HEK293 (cell line): Measurements from ENCODE around the gene ATP1A3.
A peak's percentile ranks its signal among the peaks of the same experiment; 100 is the strongest.

Source experiments
- CTCF ChIA-PET: fragments of 350-600 bp; formaldehyde crosslinking; extraction: SDS; loops from one replicate; lab custom pipeline; 2021; ENCODE audit warnings: antibody characterized with exemption; lab: Yijun Ruan, JAX
- POLR2A ChIA-PET: fragments of 300-600 bp; formaldehyde crosslinking; extraction: SDS; loops from one replicate; lab custom pipeline; 2020; ENCODE audit warnings: antibody characterized with exemption, inconsistent platforms; lab: Yijun Ruan, JAX
- H3K27ac ChIP-seq: fragments of 200-500 bp; sonication (Bioruptor generic); 2 replicates; pipeline ENCODE4 v1.5.1; 2014; ENCODE audit warnings: low read depth, low read length, control low read depth, inconsistent platforms; ENCODE audit errors: extremely low read depth
- H3K36me3 ChIP-seq, 2 experiments: fragments of 200-500 bp in 1 of 2; sonication (Bioruptor generic) in 1 of 2; 1 replicate in 1 of 2; 2 replicates in 1 of 2; pipeline ENCODE4 v1.5.1; 2014 to 2017; ENCODE audit warnings: inconsistent platforms in 2 of 2, low read length in 2 of 2; ENCODE audit not compliant: control insufficient read depth in 2 of 2, insufficient read depth in 1 of 2
- H3K4me1 ChIP-seq: fragments of 200-500 bp; sonication (Bioruptor generic); 2 replicates; pipeline ENCODE4 v1.5.1; 2014; ENCODE audit warnings: mild to moderate bottlenecking, low read length, inconsistent platforms; ENCODE audit not compliant: control insufficient read depth, insufficient read depth
- H3K4me3 ChIP-seq: 2 replicates; pipeline ENCODE4 v1.5.1; 2011; ENCODE audit warnings: low read depth, mild to moderate bottlenecking, control low read depth, low read length, moderate library complexity
- H3K9me3 ChIP-seq: fragments of 200-500 bp; sonication (Bioruptor generic); 2 replicates; pipeline ENCODE4 v1.5.1; 2014; ENCODE audit warnings: low read depth, low read length, inconsistent platforms; ENCODE audit not compliant: control insufficient read depth, insufficient read depth
- BCL11B ChIP-seq: fragments of 450-650 bp; formaldehyde crosslinking; IDR thresholded peaks from 2 replicates; pipeline ENCODE4 v1.5.1; 2016; ENCODE audit warnings: low read depth, missing biosample characterization, missing genetic modification characterization
- FEZF1 ChIP-seq: fragments of 450-650 bp; formaldehyde crosslinking; IDR thresholded peaks from 2 replicates; pipeline ENCODE4 v1.5.1; 2016; ENCODE audit warnings: missing biosample characterization, missing genetic modification characterization
- GLI2 ChIP-seq: fragments of 450-650 bp; formaldehyde crosslinking; IDR thresholded peaks from 2 replicates; pipeline ENCODE4; 2017; ENCODE audit warnings: missing biosample characterization, missing genetic modification characterization, low read depth, borderline replicate concordance
- IKZF3 ChIP-seq: fragments of 450-650 bp; IDR thresholded peaks from 2 replicates; pipeline ENCODE4 v1.5.0; 2018; ENCODE audit warnings: missing biosample characterization, mild to moderate bottlenecking, missing genetic modification characterization, moderate library complexity
- KLF1 ChIP-seq: fragments of 450-650 bp; formaldehyde crosslinking; IDR thresholded peaks from 2 replicates; pipeline ENCODE4 v1.5.1; 2016; ENCODE audit warnings: missing biosample characterization, missing genetic modification characterization
- MZF1 ChIP-seq: fragments of 450-650 bp; formaldehyde crosslinking; IDR thresholded peaks from 2 replicates; pipeline ENCODE4 v1.5.1; 2017; ENCODE audit warnings: missing biosample characterization, missing genetic modification characterization, borderline replicate concordance
- ZBTB1 ChIP-seq: fragments of 450-650 bp; formaldehyde crosslinking; IDR thresholded peaks from 2 replicates; pipeline ENCODE4 v1.5.1; 2016; ENCODE audit warnings: missing biosample characterization, missing genetic modification characterization
- ZFP37 ChIP-seq: fragments of 450-650 bp; formaldehyde crosslinking; IDR thresholded peaks from 2 replicates; pipeline ENCODE4 v1.5.1; 2016; ENCODE audit warnings: missing biosample characterization, missing genetic modification characterization
- ZNF132 ChIP-seq: fragments of 450-650 bp; formaldehyde crosslinking; IDR thresholded peaks from 2 replicates; pipeline ENCODE4 v1.5.1; 2017; ENCODE audit warnings: missing biosample characterization, missing genetic modification characterization, borderline replicate concordance
- ZNF184 ChIP-seq: fragments of 450-650 bp; IDR thresholded peaks from 2 replicates; pipeline ENCODE4 v1.5.1; 2018; ENCODE audit warnings: missing biosample characterization, mild to moderate bottlenecking, missing genetic modification characterization
- ZNF2 ChIP-seq: fragments of 450-650 bp; formaldehyde crosslinking; IDR thresholded peaks from 2 replicates; pipeline ENCODE4 v1.5.1; 2016; ENCODE audit warnings: missing biosample characterization, missing genetic modification characterization
- ZNF394 ChIP-seq: fragments of 450-650 bp; formaldehyde crosslinking; IDR thresholded peaks from 2 replicates; pipeline ENCODE4 v1.5.1; 2016; ENCODE audit warnings: missing biosample characterization, missing genetic modification characterization, mild to moderate bottlenecking, moderate library complexity, borderline replicate concordance
- ZNF521 ChIP-seq: fragments of 450-650 bp; formaldehyde crosslinking; IDR thresholded peaks from 2 replicates; pipeline ENCODE4 v1.5.1; 2017; ENCODE audit warnings: missing biosample characterization, mild to moderate bottlenecking, missing genetic modification characterization
- ZNF558 ChIP-seq: fragments of 450-650 bp; formaldehyde crosslinking; IDR thresholded peaks from 2 replicates; pipeline ENCODE4 v1.5.1; 2016; ENCODE audit warnings: missing biosample characterization, missing genetic modification characterization
- ZNF561 ChIP-seq: fragments of 450-650 bp; IDR thresholded peaks from 2 replicates; pipeline ENCODE4 v1.5.1; 2018; ENCODE audit warnings: missing biosample characterization, missing genetic modification characterization, borderline replicate concordance
- ZNF596 ChIP-seq: fragments of 450-650 bp; IDR thresholded peaks from 2 replicates; pipeline ENCODE4 v1.5.0; 2018; ENCODE audit warnings: missing biosample characterization, mild to moderate bottlenecking, missing genetic modification characterization, moderate library complexity
- ZNF600 ChIP-seq: fragments of 450-650 bp; formaldehyde crosslinking; IDR thresholded peaks from 2 replicates; pipeline ENCODE4 v1.5.1; 2016; ENCODE audit warnings: missing biosample characterization, missing genetic modification characterization
- ZNF76 ChIP-seq: fragments of 450-650 bp; formaldehyde crosslinking; IDR thresholded peaks from 2 replicates; pipeline ENCODE4; 2016; ENCODE audit warnings: low read depth, missing biosample characterization, missing genetic modification characterization, borderline replicate concordance
- TF ChIP-seq, protein P1 (sequence below): fragments of 450-650 bp; IDR thresholded peaks from 2 replicates; pipeline ENCODE4 v1.5.1; 2018; ENCODE audit warnings: missing biosample characterization, mild to moderate bottlenecking, missing genetic modification characterization
- TF ChIP-seq, protein P2 (sequence below): fragments of 450-650 bp; formaldehyde crosslinking; IDR thresholded peaks from 2 replicates; pipeline ENCODE4 v1.5.1; 2016; ENCODE audit warnings: missing biosample characterization, missing genetic modification characterization
- TF ChIP-seq, protein P3 (sequence below): fragments of 450-650 bp; formaldehyde crosslinking; IDR thresholded peaks from 2 replicates; pipeline ENCODE4 v1.5.1; 2017; ENCODE audit warnings: missing biosample characterization, mild to moderate bottlenecking, missing genetic modification characterization, moderate library complexity
- TF ChIP-seq, protein P4 (sequence below): fragments of 450-650 bp; formaldehyde crosslinking; IDR thresholded peaks from 2 replicates; pipeline ENCODE4 v1.5.1; 2016; ENCODE audit warnings: missing biosample characterization, missing genetic modification characterization
- TF ChIP-seq, protein P5 (sequence below): fragments of 450-650 bp; formaldehyde crosslinking; IDR thresholded peaks from 2 replicates; pipeline ENCODE4 v1.5.1; 2016; ENCODE audit warnings: missing biosample characterization, missing genetic modification characterization
- TF ChIP-seq, protein P6 (sequence below): fragments of 450-650 bp; formaldehyde crosslinking; IDR thresholded peaks from 2 replicates; pipeline ENCODE4 v1.5.1; 2016; ENCODE audit warnings: missing biosample characterization, missing genetic modification characterization, low read depth

Gene ATP1A3

DNA sequence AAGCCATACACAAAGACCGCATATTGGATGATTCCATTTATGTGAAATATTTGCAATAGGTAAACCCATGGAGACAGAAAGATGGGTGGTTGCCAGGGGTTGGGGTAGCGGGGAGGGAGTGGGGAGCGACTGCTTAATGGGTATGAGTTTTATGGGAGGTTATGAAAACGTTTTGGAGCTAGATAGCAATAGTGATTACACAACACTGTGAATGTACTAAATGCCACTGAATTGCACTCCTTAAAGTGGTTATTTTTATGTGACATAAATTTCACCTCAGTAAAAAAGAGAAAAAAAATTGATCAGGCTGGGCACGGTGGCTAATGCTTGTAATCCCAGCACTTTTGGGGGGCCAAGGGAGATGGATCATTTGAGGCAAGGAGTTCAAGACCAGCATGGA is 39.4 kb upstream of the ATP1A3 start (continued):
- TF ChIP-seq, protein P1, sequence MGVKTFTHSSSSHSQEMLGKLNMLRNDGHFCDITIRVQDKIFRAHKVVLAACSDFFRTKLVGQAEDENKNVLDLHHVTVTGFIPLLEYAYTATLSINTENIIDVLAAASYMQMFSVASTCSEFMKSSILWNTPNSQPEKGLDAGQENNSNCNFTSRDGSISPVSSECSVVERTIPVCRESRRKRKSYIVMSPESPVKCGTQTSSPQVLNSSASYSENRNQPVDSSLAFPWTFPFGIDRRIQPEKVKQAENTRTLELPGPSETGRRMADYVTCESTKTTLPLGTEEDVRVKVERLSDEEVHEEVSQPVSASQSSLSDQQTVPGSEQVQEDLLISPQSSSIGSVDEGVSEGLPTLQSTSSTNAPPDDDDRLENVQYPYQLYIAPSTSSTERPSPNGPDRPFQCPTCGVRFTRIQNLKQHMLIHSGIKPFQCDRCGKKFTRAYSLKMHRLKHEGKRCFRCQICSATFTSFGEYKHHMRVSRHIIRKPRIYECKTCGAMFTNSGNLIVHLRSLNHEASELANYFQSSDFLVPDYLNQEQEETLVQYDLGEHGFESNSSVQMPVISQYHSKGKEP (tag by site-specific recombination): peak; percentile 61; the same call in 1 of the 2 replicates
- TF ChIP-seq ZBTB1 (no peak), ZFP37 (tag by site-specific recombination) (no peak), MZF1 (tag by site-specific recombination) (peak; percentile 38; the same call in 1 of the 2 replicates), ZNF600 (tag by site-specific recombination) (no peak; the same call in 1 of the 2 replicates), ZNF596 (tag by site-specific recombination) (no peak), ZNF184 (tag by site-specific recombination) (no peak), ZNF521 (no peak), ZNF558 (no peak), BCL11B (no peak), GLI2 (tag by site-specific recombination) (no peak), ZNF76 (tag by site-specific recombination) (no peak), FEZF1 (tag by site-specific recombination) (peak; percentile 52), IKZF3 (tag by site-specific recombination) (no peak), ZNF132 (tag by site-specific recombination) (no peak)
- TF ChIP-seq, protein P2, sequence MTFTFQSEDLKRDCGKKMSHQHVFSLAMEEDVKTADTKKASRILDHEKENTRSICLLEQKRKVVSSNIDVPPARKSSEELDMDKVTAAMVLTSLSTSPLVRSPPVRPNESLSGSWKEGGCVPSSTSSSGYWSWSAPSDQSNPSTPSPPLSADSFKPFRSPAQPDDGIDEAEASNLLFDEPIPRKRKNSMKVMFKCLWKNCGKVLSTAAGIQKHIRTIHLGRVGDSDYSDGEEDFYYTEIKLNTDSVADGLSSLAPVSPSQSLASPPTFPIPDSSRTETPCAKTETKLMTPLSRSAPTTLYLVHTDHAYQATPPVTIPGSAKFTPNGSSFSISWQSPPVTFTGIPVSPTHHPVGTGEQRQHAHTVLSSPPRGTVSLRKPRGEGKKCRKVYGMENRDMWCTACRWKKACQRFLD (tag by site-specific recombination): no peak

DNA sequence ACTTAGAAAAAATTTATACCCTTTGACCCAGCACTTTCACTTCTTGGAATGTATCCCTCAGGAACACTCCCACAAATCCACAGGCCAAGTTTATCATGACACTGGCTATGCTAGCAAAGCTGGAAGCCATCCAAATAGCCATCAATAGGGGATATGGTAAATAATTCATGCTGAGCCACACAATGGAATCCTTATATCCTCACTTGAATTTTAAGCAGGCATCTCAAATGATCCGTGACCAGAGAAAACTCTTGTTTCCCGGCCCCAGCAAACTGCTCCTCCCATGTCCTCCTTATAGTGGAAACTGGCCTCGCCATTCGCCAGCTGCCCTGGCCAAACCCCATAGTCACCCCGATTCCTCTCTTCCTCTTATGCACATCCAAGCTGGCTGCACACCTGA is 38.4 kb upstream of the ATP1A3 start:
- Histone ChIP-seq H3K9me3 (0 out of 2 replicates have a peak, but pooled peaks cover 2% of the 10 kb centered on the region), H3K36me3 (no peaks in the 10 kb centered on the region; a peak in 1 of 3 replicates), H3K27ac (peak overlapping the region; percentile 78), H3K4me3 (no peak overlapping the region), H3K4me1 (peaks cover 29% of the 10 kb centered on the region)
- POLR2A ChIA-PET: no interaction called here
- CTCF ChIA-PET: interaction anchor here (0.5 to 5.5 kb wide), 4 partner anchors 9 to 121 kb away, joined by 3 to 78 read pairs (median 5); no protein-coding TSS in a partner anchor
- TF ChIP-seq, protein P3, sequence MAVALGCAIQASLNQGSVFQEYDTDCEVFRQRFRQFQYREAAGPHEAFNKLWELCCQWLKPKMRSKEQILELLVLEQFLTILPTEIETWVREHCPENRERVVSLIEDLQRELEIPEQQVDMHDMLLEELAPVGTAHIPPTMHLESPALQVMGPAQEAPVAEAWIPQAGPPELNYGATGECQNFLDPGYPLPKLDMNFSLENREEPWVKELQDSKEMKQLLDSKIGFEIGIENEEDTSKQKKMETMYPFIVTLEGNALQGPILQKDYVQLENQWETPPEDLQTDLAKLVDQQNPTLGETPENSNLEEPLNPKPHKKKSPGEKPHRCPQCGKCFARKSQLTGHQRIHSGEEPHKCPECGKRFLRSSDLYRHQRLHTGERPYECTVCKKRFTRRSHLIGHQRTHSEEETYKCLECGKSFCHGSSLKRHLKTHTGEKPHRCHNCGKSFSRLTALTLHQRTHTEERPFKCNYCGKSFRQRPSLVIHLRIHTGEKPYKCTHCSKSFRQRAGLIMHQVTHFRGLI: peak; percentile 47; the same call in 1 of the 2 replicates
- TF ChIP-seq ZNF394 (tag by site-specific recombination): peak; percentile 16; the same call in 1 of the 2 replicates
- TF ChIP-seq ZNF2 (tag by site-specific recombination): no peak
- TF ChIP-seq, protein P4, sequence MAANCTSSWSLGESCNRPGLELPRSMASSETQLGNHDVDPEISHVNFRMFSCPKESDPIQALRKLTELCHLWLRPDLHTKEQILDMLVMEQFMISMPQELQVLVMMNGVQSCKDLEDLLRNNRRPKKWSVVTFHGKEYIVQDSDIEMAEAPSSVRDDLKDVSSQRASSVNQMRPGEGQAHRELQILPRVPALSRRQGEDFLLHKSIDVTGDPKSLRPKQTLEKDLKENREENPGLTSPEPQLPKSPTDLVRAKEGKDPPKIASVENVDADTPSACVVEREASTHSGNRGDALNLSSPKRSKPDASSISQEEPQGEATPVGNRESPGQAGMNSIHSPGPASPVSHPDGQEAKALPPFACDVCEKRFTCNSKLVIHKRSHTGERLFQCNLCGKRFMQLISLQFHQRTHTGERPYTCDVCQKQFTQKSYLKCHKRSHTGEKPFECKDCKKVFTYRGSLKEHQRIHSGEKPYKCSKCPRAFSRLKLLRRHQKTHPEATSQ (tag by site-specific recombination): no peak; the same call in 1 of the 2 replicates
- TF ChIP-seq, protein P5, sequence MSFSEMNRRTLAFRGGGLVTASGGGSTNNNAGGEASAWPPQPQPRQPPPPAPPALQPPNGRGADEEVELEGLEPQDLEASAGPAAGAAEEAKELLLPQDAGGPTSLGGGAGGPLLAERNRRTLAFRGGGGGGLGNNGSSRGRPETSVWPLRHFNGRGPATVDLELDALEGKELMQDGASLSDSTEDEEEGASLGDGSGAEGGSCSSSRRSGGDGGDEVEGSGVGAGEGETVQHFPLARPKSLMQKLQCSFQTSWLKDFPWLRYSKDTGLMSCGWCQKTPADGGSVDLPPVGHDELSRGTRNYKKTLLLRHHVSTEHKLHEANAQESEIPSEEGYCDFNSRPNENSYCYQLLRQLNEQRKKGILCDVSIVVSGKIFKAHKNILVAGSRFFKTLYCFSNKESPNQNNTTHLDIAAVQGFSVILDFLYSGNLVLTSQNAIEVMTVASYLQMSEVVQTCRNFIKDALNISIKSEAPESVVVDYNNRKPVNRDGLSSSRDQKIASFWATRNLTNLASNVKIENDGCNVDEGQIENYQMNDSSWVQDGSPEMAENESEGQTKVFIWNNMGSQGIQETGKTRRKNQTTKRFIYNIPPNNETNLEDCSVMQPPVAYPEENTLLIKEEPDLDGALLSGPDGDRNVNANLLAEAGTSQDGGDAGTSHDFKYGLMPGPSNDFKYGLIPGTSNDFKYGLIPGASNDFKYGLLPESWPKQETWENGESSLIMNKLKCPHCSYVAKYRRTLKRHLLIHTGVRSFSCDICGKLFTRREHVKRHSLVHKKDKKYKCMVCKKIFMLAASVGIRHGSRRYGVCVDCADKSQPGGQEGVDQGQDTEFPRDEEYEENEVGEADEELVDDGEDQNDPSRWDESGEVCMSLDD (tag by site-specific recombination): 0 out of 2 replicates have a peak, but pooled peaks have one; percentile 34
- peak; percentile 54; the same call in 1 of the 2 replicates for TF ChIP-seq ZNF76 (tag by site-specific recombination)
- peak; percentile 63 for TF ChIP-seq KLF1 (tag by site-specific recombination)
- TF ChIP-seq ZNF561 (tag by site-specific recombination): peak; percentile 92
- TF ChIP-seq, protein P6, sequence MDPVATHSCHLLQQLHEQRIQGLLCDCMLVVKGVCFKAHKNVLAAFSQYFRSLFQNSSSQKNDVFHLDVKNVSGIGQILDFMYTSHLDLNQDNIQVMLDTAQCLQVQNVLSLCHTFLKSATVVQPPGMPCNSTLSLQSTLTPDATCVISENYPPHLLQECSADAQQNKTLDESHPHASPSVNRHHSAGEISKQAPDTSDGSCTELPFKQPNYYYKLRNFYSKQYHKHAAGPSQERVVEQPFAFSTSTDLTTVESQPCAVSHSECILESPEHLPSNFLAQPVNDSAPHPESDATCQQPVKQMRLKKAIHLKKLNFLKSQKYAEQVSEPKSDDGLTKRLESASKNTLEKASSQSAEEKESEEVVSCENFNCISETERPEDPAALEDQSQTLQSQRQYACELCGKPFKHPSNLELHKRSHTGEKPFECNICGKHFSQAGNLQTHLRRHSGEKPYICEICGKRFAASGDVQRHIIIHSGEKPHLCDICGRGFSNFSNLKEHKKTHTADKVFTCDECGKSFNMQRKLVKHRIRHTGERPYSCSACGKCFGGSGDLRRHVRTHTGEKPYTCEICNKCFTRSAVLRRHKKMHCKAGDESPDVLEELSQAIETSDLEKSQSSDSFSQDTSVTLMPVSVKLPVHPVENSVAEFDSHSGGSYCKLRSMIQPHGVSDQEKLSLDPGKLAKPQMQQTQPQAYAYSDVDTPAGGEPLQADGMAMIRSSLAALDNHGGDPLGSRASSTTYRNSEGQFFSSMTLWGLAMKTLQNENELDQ (tag by site-specific recombination): 0 out of 2 replicates have a peak, but pooled peaks have one; percentile 34
